Upper lobe of left lung (tissue), 4 donors: Measurements from ENCODE around the gene ESYT2.

Experiments used
- CTCF ChIP-seq, 6 experiments: fragments of 450-650 bp in 4 of 6; fragments of 200-600 bp in 2 of 6; sonication (generic) in 2 of 6; IDR thresholded peaks; one replicate each; pipeline ENCODE4 v1.5.1; 2016 to 2019; ENCODE audit warnings: antibody characterized with exemption in 6 of 6
- EP300 ChIP-seq, 4 donors: sonication (generic); formaldehyde crosslinking; IDR thresholded peaks; one replicate each; pipeline ENCODE4 v1.5.1; 2017; ENCODE audit warnings: antibody characterized with exemption in 4 of 4, control low read depth in 2 of 4
- POLR2A ChIP-seq, 4 donors: fragments of 450-650 bp; IDR thresholded peaks; one replicate each; pipeline ENCODE4 v1.5.1; 2016 to 2017; ENCODE audit warnings: antibody characterized with exemption in 4 of 4, mild to moderate bottlenecking in 2 of 4
- POLR2AphosphoS5 ChIP-seq, 2 donors: sonication (generic); formaldehyde crosslinking; IDR thresholded peaks; one replicate each; pipeline ENCODE4 v1.5.1; 2017; ENCODE audit warnings: antibody characterized with exemption in 2 of 2

GRCh38 chr7:158700008-158700407 lies 129.3 kb downstream of the ESYT2 start:
- TF ChIP-seq CTCF (IDR thresholded peaks at IDR 0.05) (no peak), POLR2AphosphoS5 (IDR thresholded peaks at IDR 0.05) (no peak), POLR2A (IDR thresholded peaks at IDR 0.05) (no peak), EP300 (IDR thresholded peaks at IDR 0.05) (no peak)
